ENCODE results near the gene ELF2.

- TF ChIP-seq POLR2AphosphoS5 (IDR thresholded peaks at IDR 0.05; ENCODE audit: low read depth, low read length) (no peak), SMC3 (IDR thresholded peaks at IDR 0.05; ENCODE audit: low read depth, low read length) (no peak), SIN3A (IDR thresholded peaks at IDR 0.05; ENCODE audit: borderline replicate concordance, low read depth, low read length) (no peak), RAD21 (IDR thresholded peaks at IDR 0.05; ENCODE audit: low read length) (no peak)
Observed at GRCh38 chr4:139210486-139210885, 33.5 kb upstream of the ELF2 start.
